ENCODE results near the gene DECR2.
"Not testable (repeated sequence)": the region's sequence is repeated elsewhere in the genome, so short reads cannot be mapped to it uniquely, and the experiment has no call there.

Gene DECR2

DNA sequence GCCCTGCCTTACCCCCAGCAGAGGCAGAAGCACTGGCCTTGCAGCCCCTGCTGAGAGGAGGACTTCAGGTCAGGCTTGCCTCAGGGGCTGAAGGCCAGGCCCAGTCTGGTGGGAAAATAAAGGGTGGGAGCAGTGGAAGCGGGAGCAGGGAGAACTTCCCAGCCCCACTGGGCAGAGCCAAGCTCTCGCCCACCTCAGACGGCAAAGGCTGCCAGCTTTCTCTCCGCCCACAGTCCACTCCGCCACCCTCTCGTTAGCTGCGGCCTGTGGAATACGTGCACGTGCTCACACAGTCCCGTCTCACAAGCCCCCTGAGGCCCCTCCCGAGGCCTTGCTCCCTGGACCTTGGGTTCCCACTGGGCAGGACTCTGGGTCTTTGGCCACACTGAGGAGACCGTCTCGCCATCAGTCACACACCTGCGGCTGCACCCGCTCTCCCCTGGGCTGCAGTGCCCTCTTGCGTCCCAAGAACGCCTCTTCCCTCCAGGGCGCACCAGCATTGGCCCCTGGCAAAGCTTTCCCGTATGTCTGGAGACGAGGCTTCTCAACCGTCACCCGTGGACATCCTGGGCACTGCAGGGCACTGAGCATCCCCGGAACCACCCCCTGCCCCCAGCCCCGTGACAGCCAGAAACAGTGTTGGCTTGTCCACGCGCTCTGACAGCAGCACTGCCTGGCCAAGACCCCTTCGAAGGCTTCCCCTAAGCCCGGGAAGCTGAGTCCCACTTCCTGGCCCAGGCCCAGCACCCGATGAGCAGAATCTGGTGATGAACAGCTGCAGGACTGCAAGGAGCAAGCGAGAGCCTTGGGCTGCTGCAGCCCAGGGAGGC, 39.6 kb upstream of the DECR2 start:
- TF ChIP-seq, protein P1, sequence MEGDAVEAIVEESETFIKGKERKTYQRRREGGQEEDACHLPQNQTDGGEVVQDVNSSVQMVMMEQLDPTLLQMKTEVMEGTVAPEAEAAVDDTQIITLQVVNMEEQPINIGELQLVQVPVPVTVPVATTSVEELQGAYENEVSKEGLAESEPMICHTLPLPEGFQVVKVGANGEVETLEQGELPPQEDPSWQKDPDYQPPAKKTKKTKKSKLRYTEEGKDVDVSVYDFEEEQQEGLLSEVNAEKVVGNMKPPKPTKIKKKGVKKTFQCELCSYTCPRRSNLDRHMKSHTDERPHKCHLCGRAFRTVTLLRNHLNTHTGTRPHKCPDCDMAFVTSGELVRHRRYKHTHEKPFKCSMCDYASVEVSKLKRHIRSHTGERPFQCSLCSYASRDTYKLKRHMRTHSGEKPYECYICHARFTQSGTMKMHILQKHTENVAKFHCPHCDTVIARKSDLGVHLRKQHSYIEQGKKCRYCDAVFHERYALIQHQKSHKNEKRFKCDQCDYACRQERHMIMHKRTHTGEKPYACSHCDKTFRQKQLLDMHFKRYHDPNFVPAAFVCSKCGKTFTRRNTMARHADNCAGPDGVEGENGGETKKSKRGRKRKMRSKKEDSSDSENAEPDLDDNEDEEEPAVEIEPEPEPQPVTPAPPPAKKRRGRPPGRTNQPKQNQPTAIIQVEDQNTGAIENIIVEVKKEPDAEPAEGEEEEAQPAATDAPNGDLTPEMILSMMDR (IDR thresholded peaks at IDR 0.05; ENCODE audit: low read depth, low read length, missing control alignments): peak; percentile 74
- H3K4me3 ChIP-seq (ENCODE audit: low read depth, low read length): no peak overlapping the region
- in situ Hi-C loops (cut with HindIII; ENCODE audit: low sequenced_read_pairs): loop anchor here (5.0 kb wide), 1 partner anchor 40 kb away; no protein-coding TSS in a partner anchor
- DNase-seq (ENCODE audit: low read depth): peak; percentile 44

DNA sequence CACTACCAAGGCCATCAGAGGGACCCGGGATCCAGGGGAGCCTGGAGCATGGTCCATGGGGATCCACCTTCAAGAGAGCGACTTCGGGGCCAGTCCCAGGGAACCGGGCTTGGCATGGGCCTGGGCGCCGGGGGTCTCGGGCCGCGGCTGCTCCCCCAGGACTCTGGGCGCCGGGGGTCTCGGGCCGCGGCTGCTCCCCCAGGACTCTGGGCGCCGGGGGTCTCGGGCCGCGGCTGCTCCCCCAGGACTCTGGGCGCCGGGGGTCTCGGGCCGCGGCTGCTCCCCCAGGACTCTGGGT, 39.0 kb upstream of the DECR2 start:
- in situ Hi-C loops (cut with HindIII; ENCODE audit: low sequenced_read_pairs): loop anchor here (5.0 kb wide), 1 partner anchor 40 kb away; no protein-coding TSS in a partner anchor
- not testable (repeated sequence) for H3K4me3 ChIP-seq (ENCODE audit: low read depth, low read length); DNase-seq (ENCODE audit: low read depth)

DNA sequence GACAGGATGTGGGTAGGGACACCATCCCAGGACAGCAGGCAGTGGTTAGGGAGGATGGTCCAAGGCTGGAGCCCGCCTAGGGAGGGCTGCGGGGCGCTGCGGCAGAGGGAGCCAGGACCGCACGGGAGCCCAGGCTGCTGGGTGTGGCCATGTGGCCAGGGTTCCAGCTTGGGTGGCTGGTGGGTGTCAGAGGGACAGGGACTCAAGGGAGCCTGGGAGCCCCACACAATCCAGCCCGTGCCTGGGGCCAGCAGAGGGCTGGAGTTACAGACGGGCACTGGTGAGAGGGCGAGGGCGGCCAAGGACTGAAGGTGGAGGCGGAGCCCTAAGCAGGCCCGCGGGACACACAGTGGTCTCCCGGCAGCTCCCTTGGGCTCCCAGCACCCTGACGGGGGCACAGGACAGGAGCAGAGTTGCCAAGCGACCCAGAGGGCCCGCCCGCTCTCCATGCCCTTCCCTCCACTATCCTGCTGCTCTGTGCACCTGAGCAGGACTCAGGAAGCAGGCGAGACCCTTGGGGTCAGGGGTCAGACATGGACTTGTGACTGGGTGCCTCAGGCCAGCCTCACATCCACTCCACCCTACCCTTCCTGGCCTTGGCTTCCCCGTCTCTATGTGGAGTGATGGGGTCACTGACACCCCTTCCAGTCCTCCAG, 38.4 kb upstream of the DECR2 start:
- TF ChIP-seq, protein P1 (IDR thresholded peaks at IDR 0.05; ENCODE audit: low read depth, low read length, missing control alignments): no peak
- no peak overlapping the region for H3K4me3 ChIP-seq (ENCODE audit: low read depth, low read length)
- in situ Hi-C loops (cut with HindIII; ENCODE audit: low sequenced_read_pairs): loop anchor here (5.0 kb wide), 1 partner anchor 41 kb away; no protein-coding TSS in a partner anchor
- DNase-seq (ENCODE audit: low read depth): no peak

DNA sequence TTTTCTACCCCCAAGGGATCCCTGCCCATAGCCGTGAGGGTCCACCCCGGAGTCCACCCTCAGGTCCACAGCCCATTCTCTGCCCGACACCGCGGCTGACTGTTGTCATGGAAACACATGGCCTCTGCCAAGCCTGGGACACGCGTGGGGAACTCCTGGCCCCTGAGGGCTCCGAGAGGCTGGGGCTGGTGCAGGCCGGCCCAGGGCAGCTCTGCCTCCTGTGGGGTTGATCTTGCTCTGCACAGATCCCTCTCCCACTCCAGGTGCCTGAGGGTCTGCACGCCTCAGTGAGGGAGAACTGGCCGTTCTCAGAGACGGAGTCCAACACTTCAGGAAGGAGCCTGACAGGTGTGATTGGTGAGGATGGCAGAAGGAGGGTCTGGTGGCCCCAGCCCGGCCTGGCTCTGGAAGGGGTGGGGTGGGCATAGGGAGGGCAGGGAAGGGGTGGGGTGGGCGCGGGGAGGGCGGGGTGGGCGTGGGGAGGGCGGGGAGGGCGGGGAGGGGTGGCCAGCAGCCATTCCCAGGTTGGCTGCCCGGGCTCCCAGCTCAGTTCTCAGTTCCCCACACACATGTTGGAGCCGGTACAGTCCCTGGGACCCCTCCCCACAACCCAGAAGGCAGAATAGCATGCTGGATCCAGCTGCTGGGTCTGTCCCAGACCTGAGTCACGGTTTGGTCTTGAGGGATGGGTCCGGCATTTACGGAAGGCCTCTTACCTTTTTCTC, 37.8 kb upstream of the DECR2 start:
- TF ChIP-seq, protein P1 (IDR thresholded peaks at IDR 0.05; ENCODE audit: low read depth, low read length, missing control alignments): no peak
- in situ Hi-C loops (cut with HindIII; ENCODE audit: low sequenced_read_pairs): loop anchor here (5.0 kb wide), 1 partner anchor 42 kb away; no protein-coding TSS in a partner anchor
- H3K4me3 ChIP-seq (ENCODE audit: low read depth, low read length): no peak overlapping the region
- DNase-seq (ENCODE audit: low read depth): no peak

DNA sequence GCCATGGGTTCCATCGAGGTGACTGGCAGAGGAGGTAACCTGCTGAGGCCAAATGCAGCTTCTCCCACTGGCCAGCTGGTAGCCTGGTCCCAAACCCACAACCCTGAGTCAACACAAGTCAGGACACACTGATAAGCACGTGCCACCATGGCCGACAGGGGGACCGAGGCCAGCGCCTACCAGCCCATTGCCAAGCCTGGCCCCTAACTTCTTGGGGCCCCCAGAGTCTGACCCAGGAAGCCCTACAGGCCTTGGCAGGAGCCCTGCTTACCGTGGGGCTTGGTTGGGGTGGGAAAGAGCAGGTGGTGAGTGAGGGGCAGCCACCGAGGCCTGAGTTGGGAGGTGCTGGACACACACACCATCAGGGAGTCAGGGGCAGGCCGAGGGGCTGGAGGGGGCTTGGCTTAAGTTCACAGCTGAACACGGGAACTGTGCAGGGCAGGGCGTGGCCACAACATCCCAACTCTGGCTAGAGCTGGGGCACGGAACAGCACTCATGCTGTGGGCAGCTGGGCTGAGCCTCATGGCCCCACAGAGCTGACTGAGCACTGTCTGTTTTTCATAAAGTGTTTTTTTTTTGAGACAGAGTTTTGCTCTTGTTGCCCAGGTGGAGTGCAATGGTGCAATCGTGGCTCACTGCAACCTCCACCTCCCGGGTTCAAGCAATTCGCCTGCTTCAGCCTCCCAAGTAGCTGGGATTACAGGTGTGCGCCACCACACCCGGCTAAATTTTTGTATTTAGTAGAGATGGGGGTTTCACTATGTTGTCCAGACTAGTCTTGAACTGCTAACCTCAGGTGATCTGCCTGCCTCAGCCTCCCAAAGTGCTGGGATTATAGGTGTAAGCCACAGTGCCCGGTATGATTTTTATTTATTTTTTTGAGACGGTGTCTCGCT, 36.8 kb upstream of the DECR2 start:
- DNase-seq (ENCODE audit: low read depth): no peak
- TF ChIP-seq, protein P1 (IDR thresholded peaks at IDR 0.05; ENCODE audit: low read depth, low read length, missing control alignments): no peak
- no peak overlapping the region for H3K4me3 ChIP-seq (ENCODE audit: low read depth, low read length)
- in situ Hi-C loops (cut with HindIII; ENCODE audit: low sequenced_read_pairs): loop anchor here (5.0 kb wide), 1 partner anchor 43 kb away; no protein-coding TSS in a partner anchor

DNA sequence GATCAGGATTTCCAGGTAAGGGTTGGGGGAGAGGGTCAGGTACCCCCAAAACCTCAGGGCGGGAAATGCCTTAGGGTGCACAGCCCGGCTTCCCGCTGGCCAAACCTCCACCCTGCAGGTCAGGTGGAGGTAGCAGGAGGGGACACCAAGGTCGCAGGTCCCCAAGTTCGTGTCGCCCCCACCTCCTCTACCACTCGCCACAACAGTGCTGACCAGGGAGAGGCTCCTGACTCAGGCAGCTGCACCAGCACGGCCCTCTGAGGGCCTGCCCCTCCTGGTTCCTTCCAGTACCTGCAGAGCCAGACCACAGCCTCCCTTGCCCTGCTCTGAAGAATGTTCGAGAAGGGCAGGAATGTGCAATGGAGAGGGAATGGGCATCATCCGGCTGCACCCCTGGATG, 35.2 kb upstream of the DECR2 start:
- in situ Hi-C loops (cut with HindIII; ENCODE audit: low sequenced_read_pairs): no loop called here
- H3K4me3 ChIP-seq (ENCODE audit: low read depth, low read length): no peak overlapping the region
- DNase-seq (ENCODE audit: low read depth): no peak
- TF ChIP-seq, protein P1 (IDR thresholded peaks at IDR 0.05; ENCODE audit: low read depth, low read length, missing control alignments): no peak

Data from astrocyte of the cerebellum (primary cell).